Measurements from ENCODE around the gene IL1B. TPM values are rescaled to one million over a fixed set of nuclear protein-coding genes. Genes with fewer than 3 reads are reported as not detected.

IL1B gene
- total RNA-seq, 2 experiments from 2014 or later = 3.8 to 5.6 TPM

DNA sequence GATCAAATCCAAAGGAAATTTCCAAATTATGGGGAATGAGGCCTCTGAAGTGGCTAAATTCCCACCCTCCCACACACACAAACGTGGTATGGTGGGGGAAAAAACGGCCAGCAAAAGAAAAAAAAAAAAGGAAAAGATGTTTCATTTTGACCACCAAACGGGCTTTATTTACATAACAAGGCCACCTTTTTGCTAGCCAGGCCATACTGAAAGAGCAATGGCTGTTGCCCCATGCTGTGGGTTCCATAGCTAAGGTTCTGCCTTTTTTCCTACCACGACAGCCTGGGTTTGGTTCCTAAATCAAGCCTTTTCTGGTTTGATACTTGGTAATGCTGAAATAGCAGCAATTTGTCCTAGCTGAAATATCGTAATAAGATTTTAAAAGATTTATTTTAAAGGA lies 14.0 kb upstream of the IL1B start:
- no peak overlapping the region for H3K4me3 Mint-ChIP-seq
- H3K27me3 ChIP-seq (ENCODE audit: control insufficient read depth in 1 of 2, insufficient read depth in 2 of 2, low read length in 2 of 2) = peaks cover 0 to 3% of the 10 kb centered on the region in 2 experiments
- no peaks in the 10 kb centered on the region for H3K4me1 ChIP-seq (ENCODE audit: insufficient read depth, low read length)
- no peak overlapping the region for H3K4me3 ChIP-seq (ENCODE audit: low read length)
- H3K27ac ChIP-seq (ENCODE audit: low read depth in 1 of 2, low read length in 2 of 2) = no peak overlapping the region
- no peak overlapping the region for H3K27ac Mint-ChIP-seq
- H3K9me3 ChIP-seq (ENCODE audit: control insufficient read depth in 1 of 2, insufficient read depth in 1 of 2, low read length in 2 of 2) = no peaks in the 10 kb centered on the region
- no peaks in the 10 kb centered on the region for H3K36me3 ChIP-seq (ENCODE audit: insufficient read depth, low read length)
- peaks cover 36% of the 10 kb centered on the region for H3K27me3 Mint-ChIP-seq
- TF ChIP-seq CTCF (IDR thresholded peaks at IDR 0.05) = no peak
- no peak for DNase-seq
- H3K4me1 Mint-ChIP-seq (ENCODE audit: low read depth) = no peaks in the 10 kb centered on the region
- ChIA-PET POLR2A (interaction anchor here (0.6 kb wide), 1 partner anchor 9 kb away, joined by 3 read pairs; no protein-coding TSS in a partner anchor), CTCF (no interaction called here)
- H3K36me3 Mint-ChIP-seq (ENCODE audit: low read depth) = no peaks in the 10 kb centered on the region
- intact Hi-C loops (cut with DNase I, micrococcal nuclease) = no loop called here
- no peak for ATAC-seq (ENCODE audit: poor library complexity)
- no peaks in the 10 kb centered on the region for H3K9me3 Mint-ChIP-seq

DNA sequence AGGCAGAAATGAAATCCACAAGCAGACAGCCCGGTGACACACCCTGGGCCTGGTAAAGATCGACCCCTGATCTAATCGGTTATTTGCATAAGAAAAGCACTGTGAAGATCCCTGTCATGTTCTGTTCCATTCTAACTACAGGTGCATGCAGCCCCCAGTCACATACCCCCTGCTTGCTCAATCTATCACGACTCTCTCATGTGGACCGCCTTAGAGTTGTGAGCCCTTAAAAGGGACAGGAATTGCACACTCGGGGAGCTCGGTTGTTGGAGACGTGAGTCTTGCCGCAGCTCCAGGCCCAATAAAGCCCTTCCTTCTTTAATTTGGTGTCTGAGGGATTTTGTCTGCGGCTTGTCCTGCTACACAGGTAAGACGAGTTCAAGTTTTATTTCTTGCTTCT lies 13.4 kb upstream of the IL1B start:
- POLR2A ChIA-PET = no interaction called here
- Mint-ChIP-seq H3K4me1 (ENCODE audit: low read depth) (no peaks in the 10 kb centered on the region), H3K27ac (no peak overlapping the region), H3K4me3 (no peak overlapping the region), H3K36me3 (ENCODE audit: low read depth) (no peaks in the 10 kb centered on the region), H3K27me3 (peaks cover 36% of the 10 kb centered on the region), H3K9me3 (no peaks in the 10 kb centered on the region)
- intact Hi-C loops (cut with DNase I, micrococcal nuclease) = no loop called here
- CTCF ChIA-PET = no interaction called here
- no peak overlapping the region for H3K4me3 ChIP-seq (ENCODE audit: low read length)
- no peaks in the 10 kb centered on the region for H3K36me3 ChIP-seq (ENCODE audit: insufficient read depth, low read length)
- H3K9me3 ChIP-seq (ENCODE audit: control insufficient read depth in 1 of 2, insufficient read depth in 1 of 2, low read length in 2 of 2) = no peaks in the 10 kb centered on the region
- no peak for ATAC-seq (ENCODE audit: poor library complexity)
- no peaks in the 10 kb centered on the region for H3K4me1 ChIP-seq (ENCODE audit: insufficient read depth, low read length)
- TF ChIP-seq CTCF (IDR thresholded peaks at IDR 0.05) = no peak
- DNase-seq = no peak
- H3K27me3 ChIP-seq (ENCODE audit: control insufficient read depth in 1 of 2, insufficient read depth in 2 of 2, low read length in 2 of 2) = peaks cover 0 to 3% of the 10 kb centered on the region in 2 experiments
- no peak overlapping the region for H3K27ac ChIP-seq (ENCODE audit: low read depth in 1 of 2, low read length in 2 of 2)

DNA sequence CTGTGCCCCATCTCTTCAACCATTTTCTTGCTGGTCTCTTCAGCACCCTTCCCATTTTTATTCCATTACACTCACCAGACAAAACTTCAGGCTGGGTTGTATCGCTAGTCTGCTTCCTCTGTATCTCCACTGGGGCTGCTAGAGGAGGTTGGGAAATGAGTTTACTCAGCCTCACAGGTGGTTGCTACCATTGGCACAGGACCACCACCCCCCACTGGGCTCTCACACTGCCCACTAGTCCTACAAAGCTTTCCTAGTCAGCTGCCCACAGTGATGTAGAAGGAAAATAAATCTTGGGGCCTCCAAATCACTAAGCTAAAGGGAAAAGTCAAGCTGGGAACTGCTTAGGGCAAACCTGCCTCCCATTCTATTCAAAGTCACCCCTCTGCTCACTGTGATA lies 12.3 kb upstream of the IL1B start:
- POLR2A ChIA-PET = no interaction called here
- Histone ChIP-seq H3K9me3 (ENCODE audit: control insufficient read depth in 1 of 2, insufficient read depth in 1 of 2, low read length in 2 of 2) (no peaks in the 10 kb centered on the region), H3K27ac (ENCODE audit: low read depth in 1 of 2, low read length in 2 of 2) (no peak overlapping the region), H3K36me3 (ENCODE audit: insufficient read depth, low read length) (no peaks in the 10 kb centered on the region), H3K4me3 (ENCODE audit: low read length) (no peak overlapping the region), H3K4me1 (ENCODE audit: insufficient read depth, low read length) (no peaks in the 10 kb centered on the region), H3K27me3 (ENCODE audit: control insufficient read depth in 1 of 2, insufficient read depth in 2 of 2, low read length in 2 of 2) (peaks cover 0 to 3% of the 10 kb centered on the region in 2 experiments)
- DNase-seq (no peak), ATAC-seq (ENCODE audit: poor library complexity) (no peak)
- intact Hi-C loops (cut with DNase I, micrococcal nuclease) = no loop called here
- H3K9me3 Mint-ChIP-seq = no peaks in the 10 kb centered on the region
- CTCF ChIA-PET = no interaction called here
- H3K27ac Mint-ChIP-seq = no peak overlapping the region
- TF ChIP-seq CTCF (IDR thresholded peaks at IDR 0.05) = no peak
- peaks cover 36% of the 10 kb centered on the region for H3K27me3 Mint-ChIP-seq
- H3K36me3 Mint-ChIP-seq (ENCODE audit: low read depth) = no peaks in the 10 kb centered on the region
- no peak overlapping the region for H3K4me3 Mint-ChIP-seq
- H3K4me1 Mint-ChIP-seq (ENCODE audit: low read depth) = no peaks in the 10 kb centered on the region
